Hepatocyte (in vitro differentiated cells): Measurements from ENCODE around the gene TCAF1.

Experiments
- EZH2 ChIP-seq: fragments of 200-600 bp; sonication (generic); IDR thresholded peaks from 2 replicates; pipeline ENCODE4 v1.6.1; 2016; ENCODE audit warnings: antibody characterized with exemption, mild to moderate bottlenecking, borderline replicate concordance
- EZH2phosphoT487 ChIP-seq: fragments of 200-600 bp; sonication (generic); IDR thresholded peaks from one replicate; pipeline ENCODE4 v1.6.1; 2018; ENCODE audit warnings: antibody characterized with exemption, mild to moderate bottlenecking, low read depth, moderate library complexity; ENCODE audit not compliant: unreplicated experiment, severe bottlenecking
- TF ChIP-seq, protein P1 (sequence below): fragments of 200-600 bp; sonication (generic); IDR thresholded peaks from 2 replicates; pipeline ENCODE4 v1.5.1; 2016; ENCODE audit warnings: antibody characterized with exemption, mild to moderate bottlenecking; ENCODE audit not compliant: poor library complexity

GRCh38 chr7:143878884-143879283 is 23.1 kb downstream of the TCAF1 start:
- TF ChIP-seq, protein P1, sequence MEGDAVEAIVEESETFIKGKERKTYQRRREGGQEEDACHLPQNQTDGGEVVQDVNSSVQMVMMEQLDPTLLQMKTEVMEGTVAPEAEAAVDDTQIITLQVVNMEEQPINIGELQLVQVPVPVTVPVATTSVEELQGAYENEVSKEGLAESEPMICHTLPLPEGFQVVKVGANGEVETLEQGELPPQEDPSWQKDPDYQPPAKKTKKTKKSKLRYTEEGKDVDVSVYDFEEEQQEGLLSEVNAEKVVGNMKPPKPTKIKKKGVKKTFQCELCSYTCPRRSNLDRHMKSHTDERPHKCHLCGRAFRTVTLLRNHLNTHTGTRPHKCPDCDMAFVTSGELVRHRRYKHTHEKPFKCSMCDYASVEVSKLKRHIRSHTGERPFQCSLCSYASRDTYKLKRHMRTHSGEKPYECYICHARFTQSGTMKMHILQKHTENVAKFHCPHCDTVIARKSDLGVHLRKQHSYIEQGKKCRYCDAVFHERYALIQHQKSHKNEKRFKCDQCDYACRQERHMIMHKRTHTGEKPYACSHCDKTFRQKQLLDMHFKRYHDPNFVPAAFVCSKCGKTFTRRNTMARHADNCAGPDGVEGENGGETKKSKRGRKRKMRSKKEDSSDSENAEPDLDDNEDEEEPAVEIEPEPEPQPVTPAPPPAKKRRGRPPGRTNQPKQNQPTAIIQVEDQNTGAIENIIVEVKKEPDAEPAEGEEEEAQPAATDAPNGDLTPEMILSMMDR = no peak
- TF ChIP-seq EZH2phosphoT487 = no peak
- TF ChIP-seq EZH2 = no peak
